Measurements from ENCODE around the gene PCDH9.

PCDH9 gene

GRCh38 chr13:66410314-66410713, 819.8 kb downstream of the PCDH9 start:
- H3K9me3 Mint-ChIP-seq, result no peaks in the 10 kb centered on the region
- ATAC-seq, result no peak
- no peaks in the 10 kb centered on the region for H3K27me3 Mint-ChIP-seq
- no peaks in the 10 kb centered on the region for H3K4me1 Mint-ChIP-seq
- H3K27ac Mint-ChIP-seq, result no peak overlapping the region
- no peak overlapping the region for H3K4me3 Mint-ChIP-seq
- DNase-seq, result no peak

- H3K27me3 Mint-ChIP-seq, result no peaks in the 10 kb centered on the region
- DNase-seq (no peak), ATAC-seq (no peak)
- H3K9me3 Mint-ChIP-seq, result no peaks in the 10 kb centered on the region
- no peak overlapping the region for H3K4me3 Mint-ChIP-seq
- no peak overlapping the region for H3K27ac Mint-ChIP-seq
- no peaks in the 10 kb centered on the region for H3K4me1 Mint-ChIP-seq
Observed at GRCh38 chr13:66409542-66409941, 820.6 kb downstream of the PCDH9 start.

- no peak for DNase-seq
- H3K9me3 Mint-ChIP-seq, result no peaks in the 10 kb centered on the region
- H3K4me3 Mint-ChIP-seq, result no peak overlapping the region
- H3K4me1 Mint-ChIP-seq, result no peaks in the 10 kb centered on the region
- no peak for ATAC-seq
- H3K27ac Mint-ChIP-seq, result no peak overlapping the region
- no peaks in the 10 kb centered on the region for H3K27me3 Mint-ChIP-seq
Observed at GRCh38 chr13:66407128-66407527, 823.0 kb downstream of the PCDH9 start.

- H3K9me3 Mint-ChIP-seq, result no peaks in the 10 kb centered on the region
- no peak for ATAC-seq
Observed at GRCh38 chr13:66405908-66406802, 824.0 kb downstream of the PCDH9 start.

GRCh38 chr13:66402546-66402945, 827.6 kb downstream of the PCDH9 start:
- Mint-ChIP-seq H3K27me3 (no peaks in the 10 kb centered on the region), H3K4me3 (no peak overlapping the region), H3K4me1 (no peaks in the 10 kb centered on the region), H3K27ac (no peak overlapping the region), H3K9me3 (no peaks in the 10 kb centered on the region)
- no peak for DNase-seq
- no peak for ATAC-seq

More at GRCh38 chr13:66405908-66406802, 824.0 kb downstream of the PCDH9 start:
- no peaks in the 10 kb centered on the region for H3K27me3 Mint-ChIP-seq
- H3K4me3 Mint-ChIP-seq, result no peak overlapping the region
- no peak for DNase-seq
- no peak overlapping the region for H3K27ac Mint-ChIP-seq
- no peaks in the 10 kb centered on the region for H3K4me1 Mint-ChIP-seq

GRCh38 chr13:66402066-66402465, 828.1 kb downstream of the PCDH9 start:
- Mint-ChIP-seq H3K27ac (no peak overlapping the region), H3K27me3 (no peaks in the 10 kb centered on the region), H3K4me1 (no peaks in the 10 kb centered on the region), H3K9me3 (no peaks in the 10 kb centered on the region), H3K4me3 (no peak overlapping the region)
- no peak for ATAC-seq
- DNase-seq, result no peak

DNA sequence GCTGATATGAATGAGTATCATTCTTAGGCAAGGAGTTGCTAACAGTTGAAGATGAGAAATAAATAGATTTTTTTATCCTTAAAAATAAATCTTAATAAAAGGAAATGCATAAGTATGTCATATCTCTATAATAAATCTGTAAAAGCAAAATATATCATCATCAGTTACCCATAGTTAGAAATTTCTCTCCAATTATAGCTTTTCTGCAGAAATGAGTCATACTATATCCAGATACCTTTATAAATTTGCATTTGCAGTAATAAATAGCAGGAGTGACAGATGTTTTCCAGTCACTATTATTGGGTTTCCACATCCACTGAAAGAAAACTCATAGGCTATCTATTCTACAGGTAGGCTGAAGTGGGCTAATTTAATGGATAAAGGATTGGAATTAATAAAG, 829.8 kb downstream of the PCDH9 start:
- no peak for DNase-seq
- no peak overlapping the region for H3K27ac Mint-ChIP-seq
- H3K4me3 Mint-ChIP-seq, result no peak overlapping the region
- H3K4me1 Mint-ChIP-seq, result no peaks in the 10 kb centered on the region
- no peaks in the 10 kb centered on the region for H3K27me3 Mint-ChIP-seq
- H3K9me3 Mint-ChIP-seq, result no peaks in the 10 kb centered on the region
- no peak for ATAC-seq

- Mint-ChIP-seq H3K27ac (no peak overlapping the region), H3K4me1 (no peaks in the 10 kb centered on the region), H3K4me3 (no peak overlapping the region), H3K9me3 (no peaks in the 10 kb centered on the region), H3K27me3 (no peaks in the 10 kb centered on the region)
- DNase-seq (no peak), ATAC-seq (no peak)
Observed at GRCh38 chr13:66399873-66400272, 830.3 kb downstream of the PCDH9 start.

GRCh38 chr13:66397133-66397532, 833.0 kb downstream of the PCDH9 start:
- DNase-seq, result no peak
- Mint-ChIP-seq H3K9me3 (no peaks in the 10 kb centered on the region), H3K4me1 (no peaks in the 10 kb centered on the region), H3K4me3 (no peak overlapping the region), H3K27ac (no peak overlapping the region), H3K27me3 (no peaks in the 10 kb centered on the region)
- no peak for ATAC-seq

DNA sequence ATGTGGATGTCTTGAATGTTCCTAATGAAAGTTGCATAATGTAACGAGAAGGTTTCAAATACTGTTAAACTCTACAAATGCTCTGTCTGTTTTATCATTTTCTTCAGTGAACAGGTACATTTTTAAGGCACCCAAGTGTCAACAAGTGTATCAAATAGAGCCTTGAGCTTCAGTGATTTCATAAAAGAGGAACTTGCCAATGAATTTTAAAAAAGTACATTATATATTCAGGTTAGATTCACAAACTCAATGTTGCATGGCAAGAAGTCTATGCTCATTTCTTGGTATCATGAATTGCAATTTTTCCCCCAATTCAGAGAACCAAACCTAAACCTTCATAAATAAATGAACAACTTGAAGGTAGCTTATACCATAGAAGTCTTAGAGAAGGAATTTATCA, 838.8 kb downstream of the PCDH9 start:
- H3K4me1 Mint-ChIP-seq, result no peaks in the 10 kb centered on the region
- DNase-seq (no peak), ATAC-seq (no peak)
- H3K27me3 Mint-ChIP-seq, result no peaks in the 10 kb centered on the region
- no peak overlapping the region for H3K27ac Mint-ChIP-seq
- H3K9me3 Mint-ChIP-seq, result peaks cover 3 to 7% of the 10 kb centered on the region in 2 donors
- no peak overlapping the region for H3K4me3 Mint-ChIP-seq

DNA sequence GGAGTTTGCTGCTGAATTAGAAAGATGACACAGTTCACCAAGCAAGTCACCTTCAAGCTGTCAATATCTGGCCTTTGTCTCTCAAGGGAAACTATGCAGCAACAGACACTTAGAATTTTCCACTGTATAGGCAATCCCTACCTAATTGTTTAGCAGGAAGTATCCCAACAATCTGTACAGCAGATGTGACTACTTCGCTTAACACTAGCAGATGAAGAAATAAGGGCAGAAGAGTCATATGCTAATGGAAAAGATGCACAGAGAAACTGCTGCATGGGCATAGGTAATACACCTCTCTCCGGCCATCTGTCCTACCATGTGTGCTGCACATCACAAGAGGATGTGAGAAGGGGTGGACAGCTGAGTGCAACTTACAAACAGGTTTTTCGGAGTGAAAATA, 851.2 kb downstream of the PCDH9 start:
- DNase-seq (no peak), ATAC-seq (no peak)
- no peak overlapping the region for H3K4me3 Mint-ChIP-seq
- no peaks in the 10 kb centered on the region for H3K4me1 Mint-ChIP-seq
- no peaks in the 10 kb centered on the region for H3K27me3 Mint-ChIP-seq
- H3K9me3 Mint-ChIP-seq, result no peaks in the 10 kb centered on the region
- H3K27ac Mint-ChIP-seq, result no peak overlapping the region

DNA sequence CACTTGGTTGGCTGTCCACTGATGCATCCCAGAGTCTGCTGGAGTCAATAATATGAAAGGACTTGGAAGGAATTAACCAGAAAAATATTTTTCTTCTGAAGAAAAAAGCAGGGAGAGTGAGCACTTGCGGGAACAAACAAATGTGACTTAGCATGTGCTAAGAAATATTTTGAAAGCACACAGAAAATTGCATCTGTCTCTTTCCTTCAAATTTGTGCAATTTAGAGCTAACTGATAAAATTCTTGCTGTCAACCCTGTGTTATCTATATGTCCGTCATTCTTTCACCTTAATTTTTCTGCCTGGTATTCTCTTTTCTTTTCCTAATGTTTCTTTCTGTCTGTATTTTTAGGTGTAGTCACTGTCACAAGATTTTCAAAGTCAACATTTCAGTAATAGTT, 852.6 kb downstream of the PCDH9 start:
- Mint-ChIP-seq H3K27me3 (no peaks in the 10 kb centered on the region), H3K4me1 (no peaks in the 10 kb centered on the region), H3K27ac (no peak overlapping the region), H3K4me3 (no peak overlapping the region), H3K9me3 (no peaks in the 10 kb centered on the region)
- ATAC-seq (no peak), DNase-seq (no peak)

DNA sequence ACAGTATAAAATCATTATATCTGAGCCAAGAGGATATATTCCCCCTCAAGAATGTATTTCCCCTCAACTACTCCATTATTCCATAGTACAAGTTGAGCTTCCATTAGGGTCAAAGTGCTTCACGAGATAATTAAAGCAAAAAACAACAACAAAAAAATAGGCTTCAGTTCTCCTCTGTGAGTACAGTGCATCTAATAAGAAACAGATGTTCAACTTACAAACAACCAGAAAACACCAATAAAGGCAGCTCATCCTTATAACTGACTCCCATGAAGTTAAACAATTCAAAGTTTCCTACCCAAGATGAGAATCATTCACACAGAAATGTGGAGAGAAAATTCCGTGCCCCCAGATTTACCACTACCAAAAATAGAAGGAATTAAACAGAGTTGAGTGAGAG, 854.4 kb downstream of the PCDH9 start:
- ATAC-seq (no peak), DNase-seq (no peak)
- Mint-ChIP-seq H3K4me1 (no peaks in the 10 kb centered on the region), H3K27me3 (no peaks in the 10 kb centered on the region), H3K9me3 (no peaks in the 10 kb centered on the region), H3K4me3 (no peak overlapping the region), H3K27ac (no peak overlapping the region)

- DNase-seq (no peak), ATAC-seq (no peak)
- Mint-ChIP-seq H3K27ac (no peak overlapping the region), H3K4me1 (no peaks in the 10 kb centered on the region), H3K9me3 (no peaks in the 10 kb centered on the region), H3K27me3 (no peaks in the 10 kb centered on the region), H3K4me3 (no peak overlapping the region)
Observed at GRCh38 chr13:66369666-66370065, 860.5 kb downstream of the PCDH9 start.

GRCh38 chr13:66367356-66367755, 862.8 kb downstream of the PCDH9 start:
- ATAC-seq (no peak), DNase-seq (no peak)
- no peaks in the 10 kb centered on the region for H3K4me1 Mint-ChIP-seq
- no peaks in the 10 kb centered on the region for H3K27me3 Mint-ChIP-seq
- no peaks in the 10 kb centered on the region for H3K9me3 Mint-ChIP-seq
- no peak overlapping the region for H3K27ac Mint-ChIP-seq
- H3K4me3 Mint-ChIP-seq, result no peak overlapping the region

GRCh38 chr13:66365101-66365500, 865.0 kb downstream of the PCDH9 start:
- Mint-ChIP-seq H3K27ac (no peak overlapping the region), H3K27me3 (no peaks in the 10 kb centered on the region), H3K9me3 (no peaks in the 10 kb centered on the region), H3K4me3 (no peak overlapping the region), H3K4me1 (no peaks in the 10 kb centered on the region)
- DNase-seq, result no peak
- no peak for ATAC-seq

GRCh38 chr13:66364346-66364745, 865.8 kb downstream of the PCDH9 start:
- Mint-ChIP-seq H3K27me3 (no peaks in the 10 kb centered on the region), H3K4me1 (no peaks in the 10 kb centered on the region)
- ATAC-seq, result no peak

More at GRCh38 chr13:66364346-66364745, 865.8 kb downstream of the PCDH9 start:
- no peaks in the 10 kb centered on the region for H3K9me3 Mint-ChIP-seq
- no peak for DNase-seq
- H3K27ac Mint-ChIP-seq, result no peak overlapping the region
- H3K4me3 Mint-ChIP-seq, result no peak overlapping the region
